Breast epithelium (tissue), 4 donors: ENCODE measurements around the gene F10. TPM values are rescaled to one million over a fixed set of nuclear protein-coding genes. Genes with fewer than 3 reads are reported as not detected.

Experiments used
- DNase-seq, 2 donors: peaks; one replicate each; pipeline ENCODE4 v3.0.0-alpha.2; 2019; ENCODE audit warnings: low spot score in 2 of 2
- H3K27ac ChIP-seq, 2 donors: fragments of 200-600 bp; sonication (generic) in 1 of 2; one replicate each; pipeline ENCODE4 v1.5.1; 2016 to 2019; ENCODE audit warnings: mild to moderate bottlenecking in 1 of 2
- H3K27me3 ChIP-seq, 2 donors: fragments of 200-600 bp; sonication (generic) in 1 of 2; one replicate each; pipeline versions ENCODE4 v1.5.1 to v1.6.0; 2017 to 2019; ENCODE audit warnings: control low read depth in 1 of 2, mild to moderate bottlenecking in 1 of 2
- H3K36me3 ChIP-seq: fragments of 200-600 bp; one replicate; pipeline ENCODE4 v1.5.1; 2019
- H3K4me1 ChIP-seq, 2 donors: fragments of 200-600 bp; sonication (generic); one replicate each; pipeline ENCODE4 v1.5.1; 2016 to 2019; ENCODE audit warnings: control low read depth in 1 of 2
- H3K4me3 ChIP-seq, 3 donors: fragments of 200-600 bp; sonication (generic); 1 replicate in 2 of 3; 2 replicates in 1 of 3; pipeline ENCODE4 v1.5.1; 2016 to 2019; ENCODE audit warnings: mild to moderate bottlenecking in 3 of 3, moderate library complexity in 2 of 3
- H3K9me3 ChIP-seq, 2 donors: fragments of 200-600 bp; sonication (generic) in 1 of 2; one replicate each; pipeline ENCODE4 v1.5.1; 2016 to 2019; ENCODE audit warnings: control low read depth in 1 of 2
- POLR2A ChIP-seq: fragments of 450-650 bp; IDR thresholded peaks from one replicate; pipeline ENCODE4 v1.6.1; 2016; ENCODE audit warnings: antibody characterized with exemption, mild to moderate bottlenecking, moderate library complexity
- POLR2AphosphoS5 ChIP-seq, 3 donors: sonication (generic); formaldehyde crosslinking; IDR thresholded peaks; one replicate each; pipeline ENCODE4 v1.6.1; 2017; ENCODE audit warnings: antibody characterized with exemption in 3 of 3
- intact Hi-C: fragments of 100-400 bp; cut with DNase I; formaldehyde crosslinking; loops from one replicate; pipeline ENCODE4 v1.15.1; 2023; ENCODE audit warnings: low total_unique reads
- total RNA-seq, 3 donors: library from RNA; depleted of rRNA; stranded (reverse); fragments of >200 nt; gene quantifications; one replicate each; pipeline ENCODE4 v1.1.0, GENCODE V29; 2016
- TF ChIP-seq, protein P1 (sequence below), 3 donors: fragments of 450-650 bp; IDR thresholded peaks; one replicate each; pipeline ENCODE4 v1.5.1; 2016 to 2017; ENCODE audit warnings: antibody characterized with exemption in 3 of 3, mild to moderate bottlenecking in 3 of 3, moderate library complexity in 3 of 3

The F10 gene
- total RNA-seq, 3 donors from 2014 or later: 5.1 to 63.2 (median 8.2) TPM

- H3K4me3 ChIP-seq: peak overlapping the region; percentile 25 to 55 (median 32)
- TF ChIP-seq POLR2A (no peak), POLR2AphosphoS5 (IDR thresholded peaks at IDR 0.05) (no peak)
- TF ChIP-seq, protein P1, sequence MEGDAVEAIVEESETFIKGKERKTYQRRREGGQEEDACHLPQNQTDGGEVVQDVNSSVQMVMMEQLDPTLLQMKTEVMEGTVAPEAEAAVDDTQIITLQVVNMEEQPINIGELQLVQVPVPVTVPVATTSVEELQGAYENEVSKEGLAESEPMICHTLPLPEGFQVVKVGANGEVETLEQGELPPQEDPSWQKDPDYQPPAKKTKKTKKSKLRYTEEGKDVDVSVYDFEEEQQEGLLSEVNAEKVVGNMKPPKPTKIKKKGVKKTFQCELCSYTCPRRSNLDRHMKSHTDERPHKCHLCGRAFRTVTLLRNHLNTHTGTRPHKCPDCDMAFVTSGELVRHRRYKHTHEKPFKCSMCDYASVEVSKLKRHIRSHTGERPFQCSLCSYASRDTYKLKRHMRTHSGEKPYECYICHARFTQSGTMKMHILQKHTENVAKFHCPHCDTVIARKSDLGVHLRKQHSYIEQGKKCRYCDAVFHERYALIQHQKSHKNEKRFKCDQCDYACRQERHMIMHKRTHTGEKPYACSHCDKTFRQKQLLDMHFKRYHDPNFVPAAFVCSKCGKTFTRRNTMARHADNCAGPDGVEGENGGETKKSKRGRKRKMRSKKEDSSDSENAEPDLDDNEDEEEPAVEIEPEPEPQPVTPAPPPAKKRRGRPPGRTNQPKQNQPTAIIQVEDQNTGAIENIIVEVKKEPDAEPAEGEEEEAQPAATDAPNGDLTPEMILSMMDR (IDR thresholded peaks at IDR 0.05): no peak
- intact Hi-C loops: no loop called here
These were observed 915 bp downstream of the F10 start for GRCh38 chr13:113123226-113124201.

GRCh38 chr13:113124211-113124970 lies 1.8 kb downstream of the F10 start:
- intact Hi-C loops: no loop called here
- TF ChIP-seq POLR2AphosphoS5 (IDR thresholded peaks at IDR 0.05) (no peak), POLR2A (no peak)
- TF ChIP-seq, protein P1 (IDR thresholded peaks at IDR 0.05): no peak
- H3K4me1 ChIP-seq: no peaks in the 10 kb centered on the region
- no peaks in the 10 kb centered on the region for H3K27me3 ChIP-seq
- no peaks in the 10 kb centered on the region for H3K9me3 ChIP-seq
- H3K4me3 ChIP-seq: peak overlapping the region in 1 of 3 donors; percentile 4
- DNase-seq: peak in 1 of 2 donors; percentile 25
- H3K36me3 ChIP-seq: no peaks in the 10 kb centered on the region
- H3K27ac ChIP-seq: no peak overlapping the region

More at GRCh38 chr13:113123226-113124201, 915 bp downstream of the F10 start:
- no peaks in the 10 kb centered on the region for H3K9me3 ChIP-seq
- H3K27me3 ChIP-seq: no peaks in the 10 kb centered on the region
- H3K4me1 ChIP-seq: no peaks in the 10 kb centered on the region
- DNase-seq: peak in 1 of 2 donors; percentile 27
- H3K27ac ChIP-seq: peak overlapping the region in 1 of 2 donors; percentile 48
- H3K36me3 ChIP-seq: no peaks in the 10 kb centered on the region

- intact Hi-C loops: no loop called here
- peak in 1 of 2 donors; percentile 31 for DNase-seq
- H3K4me3 ChIP-seq: no peak overlapping the region
- no peaks in the 10 kb centered on the region for H3K36me3 ChIP-seq
- peaks cover 0 to 5% of the 10 kb centered on the region in 2 donors for H3K27me3 ChIP-seq
- TF ChIP-seq, protein P1 (IDR thresholded peaks at IDR 0.05): no peak
- TF ChIP-seq POLR2AphosphoS5 (IDR thresholded peaks at IDR 0.05) (no peak), POLR2A (no peak)
- H3K27ac ChIP-seq: no peak overlapping the region
- no peaks in the 10 kb centered on the region for H3K4me1 ChIP-seq
- no peaks in the 10 kb centered on the region for H3K9me3 ChIP-seq
These were observed 3.1 kb downstream of the F10 start for GRCh38 chr13:113125506-113126264.

DNA sequence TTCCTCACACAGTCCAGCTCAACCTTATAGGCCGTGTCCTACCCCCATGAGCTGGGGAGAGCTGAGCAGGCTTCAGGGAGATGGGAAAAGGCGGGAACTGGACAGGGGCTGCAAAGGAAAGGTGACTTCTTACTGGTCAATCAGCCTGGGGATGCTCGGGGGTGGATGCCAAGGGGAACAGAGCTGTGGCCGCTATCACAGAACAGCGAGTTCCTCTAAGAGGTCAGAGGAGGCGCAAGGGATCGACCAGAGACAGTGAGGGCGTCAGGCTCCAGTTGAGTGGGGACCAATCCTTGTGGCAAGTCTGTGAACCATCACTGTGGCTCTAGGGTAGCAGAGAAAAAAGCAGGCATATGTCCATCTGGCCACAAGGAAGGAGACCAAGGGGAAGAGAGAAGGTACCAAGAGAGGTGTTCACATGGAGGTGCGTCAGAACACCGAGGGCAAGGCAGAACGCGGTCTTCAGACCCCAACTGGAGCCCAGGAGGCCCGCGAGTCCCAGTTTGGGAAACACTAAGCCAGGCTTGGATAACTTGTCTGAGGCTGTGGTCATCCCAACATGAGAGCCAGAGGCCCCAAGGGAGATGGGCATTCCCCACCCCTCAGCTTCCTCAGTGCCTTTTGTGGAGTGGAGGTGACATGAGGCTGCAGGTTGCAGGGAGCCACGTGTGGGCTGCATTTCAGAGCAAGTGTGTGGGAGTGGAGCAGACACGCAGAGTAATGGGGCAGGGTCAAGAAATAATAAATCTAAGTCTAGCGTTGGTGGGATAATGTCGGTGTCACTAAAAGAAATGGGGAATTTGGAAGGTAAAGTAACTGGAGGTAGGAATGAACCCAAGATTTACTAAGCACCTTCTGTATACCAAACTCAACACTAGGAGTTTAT lies 3.9 kb downstream of the F10 start:
- Histone ChIP-seq H3K4me3 (no peak overlapping the region), H3K36me3 (no peaks in the 10 kb centered on the region), H3K9me3 (no peaks in the 10 kb centered on the region), H3K27ac (no peak overlapping the region), H3K27me3 (peaks cover 0 to 5% of the 10 kb centered on the region in 2 donors), H3K4me1 (no peaks in the 10 kb centered on the region)
- DNase-seq: peak in 1 of 2 donors; percentile 27
- intact Hi-C loops: no loop called here
- TF ChIP-seq POLR2A: no peak
- TF ChIP-seq POLR2AphosphoS5 (IDR thresholded peaks at IDR 0.05): no peak
- TF ChIP-seq, protein P1 (IDR thresholded peaks at IDR 0.05): no peak
